Activated naive CD4-positive, alpha-beta T cell treated with anti-CD3 and anti-CD28 coated beads, Interleukin-2, amount 50 U/mL, for 16 hours (primary cell): ENCODE measurements around the gene ALKBH3.

Source experiments
- DNase-seq: peaks from one replicate; pipeline ENCODE4 v3.0.0-alpha.2; 2020

Gene ALKBH3

GRCh38 chr11:43942662-43943371, 62.2 kb downstream of the ALKBH3 start:
- DNase-seq = no peak

- DNase-seq = no peak
These were observed 62.8 kb downstream of the ALKBH3 start for GRCh38 chr11:43943372-43943930.

DNA sequence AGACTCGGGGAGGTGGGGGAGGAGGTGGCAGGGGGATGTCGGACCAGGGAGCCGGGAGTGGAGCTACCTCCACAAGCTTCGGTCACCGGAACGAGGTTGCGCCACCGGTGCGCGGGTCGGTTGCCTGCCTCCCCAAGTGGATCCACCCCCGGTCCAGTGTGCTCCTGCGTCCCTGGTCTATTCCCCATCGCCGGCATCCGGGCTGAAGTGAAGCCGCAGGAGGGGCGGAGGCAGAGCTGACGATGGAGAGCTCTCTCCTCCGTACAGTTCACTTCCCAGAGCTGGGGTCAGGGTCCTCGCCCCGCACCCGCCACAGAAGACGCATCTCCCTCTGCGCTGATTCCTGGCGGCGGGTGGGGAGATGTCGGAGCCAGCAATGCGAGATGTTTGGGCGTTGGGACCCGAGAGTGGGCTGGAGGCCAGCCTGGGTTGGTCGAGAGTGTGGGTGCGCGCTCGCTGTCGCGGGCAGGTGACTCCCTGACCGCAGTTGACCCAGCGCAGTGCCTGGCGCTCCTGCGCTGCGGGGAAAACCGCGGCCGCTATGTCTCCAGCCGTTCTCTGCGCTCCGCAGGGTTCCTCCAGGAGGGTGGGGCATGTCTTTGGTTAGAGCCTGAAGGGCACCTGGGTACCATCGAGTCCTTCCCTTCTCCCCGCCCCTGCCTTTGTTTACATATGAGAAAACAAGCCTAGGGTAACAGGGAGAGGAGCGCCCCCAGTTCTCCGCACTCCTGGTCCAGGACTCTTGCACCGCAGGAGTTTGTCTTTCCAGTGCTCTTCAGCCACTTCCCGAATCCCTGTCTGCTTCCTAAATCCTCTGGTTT, 63.5 kb downstream of the ALKBH3 start:
- DNase-seq = no peak

DNA sequence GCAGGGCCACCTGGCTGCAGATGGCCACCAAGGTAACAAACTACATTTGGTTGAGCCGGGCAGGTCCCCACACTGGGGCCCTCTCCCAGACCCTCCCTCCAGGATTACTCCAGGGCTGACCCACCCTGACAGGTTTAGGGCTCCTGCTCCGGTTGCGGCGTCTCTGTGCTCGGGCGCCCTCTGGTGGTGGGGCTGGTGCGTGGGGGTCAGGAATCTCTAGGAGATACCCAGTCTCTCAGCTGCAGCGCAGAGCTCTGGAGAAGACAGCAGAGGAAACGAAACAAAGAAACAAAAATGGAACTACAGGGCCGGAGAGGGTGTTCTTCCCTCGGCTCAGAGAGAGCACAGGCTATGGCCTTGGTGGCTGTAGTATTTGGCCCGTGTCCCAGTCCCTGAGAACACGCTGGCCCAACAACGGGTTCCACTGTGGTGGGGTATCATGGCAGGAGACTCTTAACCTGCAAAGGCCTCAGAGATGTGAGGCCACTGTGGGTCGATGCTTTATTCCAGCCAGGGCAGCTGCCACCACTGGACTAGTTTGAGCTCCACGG, 64.2 kb downstream of the ALKBH3 start:
- DNase-seq = peak; percentile 59

DNA sequence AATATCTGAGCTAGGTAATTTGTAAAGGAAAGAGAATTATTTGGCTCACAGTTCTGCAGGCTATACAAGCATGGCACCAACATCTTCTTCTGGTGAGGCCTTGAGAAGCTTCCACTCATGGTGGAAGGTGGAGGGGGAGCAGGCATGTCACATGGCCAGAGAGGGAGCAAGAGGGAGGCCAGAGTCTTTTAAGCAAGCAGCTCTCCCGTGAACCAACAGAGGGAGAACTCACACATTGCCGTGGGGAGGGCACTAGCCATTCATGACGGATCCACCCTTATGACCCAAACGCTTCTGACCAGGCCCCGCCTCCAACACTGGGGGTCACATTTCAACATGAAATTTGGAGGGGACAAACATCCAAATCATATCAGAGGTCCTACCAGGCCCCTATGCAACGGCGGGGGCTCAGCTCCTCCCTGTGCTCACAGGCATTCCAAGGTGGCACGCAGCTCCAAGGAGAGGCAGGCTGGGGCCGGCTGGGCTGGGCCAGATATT, 66.4 kb downstream of the ALKBH3 start:
- no peak for DNase-seq

DNA sequence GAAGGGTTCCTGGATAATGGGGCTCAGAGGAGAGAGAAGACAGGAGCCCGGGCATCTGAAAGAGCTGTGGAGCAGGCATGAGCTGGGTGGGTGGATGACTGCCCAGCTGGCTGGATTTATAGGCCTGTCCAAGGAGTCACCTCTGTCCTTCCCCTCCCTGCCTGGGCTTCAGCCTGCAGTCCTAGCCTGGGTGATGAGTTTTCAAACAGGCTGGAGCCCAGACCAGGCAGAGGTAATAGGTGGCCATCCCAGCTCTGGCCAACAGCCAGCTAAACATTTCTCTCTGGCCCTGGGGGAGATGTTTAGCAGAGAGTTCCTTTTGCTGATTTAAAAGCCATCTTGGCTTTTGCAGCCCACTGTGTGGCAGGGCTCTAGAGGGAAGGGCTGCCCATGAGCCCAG, 67.2 kb downstream of the ALKBH3 start:
- DNase-seq = no peak

GRCh38 chr11:43948341-43949225, 68.0 kb downstream of the ALKBH3 start:
- no peak for DNase-seq

DNA sequence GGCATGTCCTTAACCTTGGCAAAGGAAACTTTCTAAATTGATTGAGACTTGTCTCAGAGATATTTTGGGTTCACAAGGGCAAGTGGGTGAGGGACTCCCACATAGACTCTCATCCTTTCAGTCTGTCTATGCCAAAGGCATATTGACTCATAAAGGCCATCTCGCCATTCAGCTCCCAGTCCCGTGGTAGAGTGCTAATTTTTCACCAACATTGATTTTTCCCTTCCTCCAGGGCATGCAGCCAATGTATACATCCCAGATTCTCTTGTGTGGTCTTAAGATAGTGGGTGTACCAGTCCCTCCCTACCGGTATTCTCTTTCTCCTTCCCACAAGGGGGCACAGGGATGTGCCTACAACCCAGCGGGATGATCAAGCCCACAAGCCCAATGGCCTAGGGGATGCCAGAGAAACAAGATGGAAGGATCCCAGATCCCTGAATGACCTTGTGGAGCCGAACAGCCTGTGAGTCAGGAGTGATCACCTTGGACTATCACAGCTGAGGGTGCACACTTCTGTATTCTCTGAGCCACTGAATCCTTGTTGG, 69.8 kb downstream of the ALKBH3 start:
- no peak for DNase-seq

DNA sequence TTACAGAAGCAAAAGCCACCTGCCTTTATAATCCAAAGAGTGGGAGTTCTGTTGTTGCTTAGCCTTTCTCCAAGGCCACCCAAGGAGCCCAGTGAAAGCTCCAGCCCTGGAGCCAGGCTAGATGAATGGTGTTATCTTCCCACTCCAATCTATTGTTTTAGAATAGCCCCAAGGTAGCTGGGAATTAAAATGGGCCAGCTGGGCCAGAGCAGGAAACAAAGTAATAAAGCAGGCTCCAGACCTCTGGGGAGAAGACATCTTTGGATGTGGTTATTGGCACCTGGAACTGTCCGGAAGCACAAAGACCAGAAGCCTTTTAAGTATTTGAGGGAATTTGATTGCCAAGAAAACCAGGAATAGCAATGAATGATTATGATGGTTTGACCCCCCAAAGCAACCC, 70.6 kb downstream of the ALKBH3 start:
- no peak for DNase-seq

DNA sequence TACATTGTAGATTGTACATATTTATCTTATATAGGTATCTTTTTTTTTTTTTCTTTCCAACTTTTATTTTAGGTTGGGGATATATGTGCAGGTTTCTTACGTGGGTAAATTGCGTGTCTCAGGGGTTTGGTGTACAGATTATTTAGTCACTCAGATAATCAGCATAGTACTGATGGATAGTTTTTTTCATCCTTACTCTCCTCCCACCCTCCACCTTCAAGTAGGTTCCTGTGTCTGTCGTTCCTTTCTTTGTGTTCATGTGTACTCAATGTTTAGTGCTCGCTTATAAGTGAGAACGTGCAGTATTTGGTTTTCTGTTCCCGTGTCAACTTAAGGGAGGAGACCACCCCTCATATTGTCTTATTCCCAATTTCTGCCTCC, 71.4 kb downstream of the ALKBH3 start:
- no peak for DNase-seq

DNA sequence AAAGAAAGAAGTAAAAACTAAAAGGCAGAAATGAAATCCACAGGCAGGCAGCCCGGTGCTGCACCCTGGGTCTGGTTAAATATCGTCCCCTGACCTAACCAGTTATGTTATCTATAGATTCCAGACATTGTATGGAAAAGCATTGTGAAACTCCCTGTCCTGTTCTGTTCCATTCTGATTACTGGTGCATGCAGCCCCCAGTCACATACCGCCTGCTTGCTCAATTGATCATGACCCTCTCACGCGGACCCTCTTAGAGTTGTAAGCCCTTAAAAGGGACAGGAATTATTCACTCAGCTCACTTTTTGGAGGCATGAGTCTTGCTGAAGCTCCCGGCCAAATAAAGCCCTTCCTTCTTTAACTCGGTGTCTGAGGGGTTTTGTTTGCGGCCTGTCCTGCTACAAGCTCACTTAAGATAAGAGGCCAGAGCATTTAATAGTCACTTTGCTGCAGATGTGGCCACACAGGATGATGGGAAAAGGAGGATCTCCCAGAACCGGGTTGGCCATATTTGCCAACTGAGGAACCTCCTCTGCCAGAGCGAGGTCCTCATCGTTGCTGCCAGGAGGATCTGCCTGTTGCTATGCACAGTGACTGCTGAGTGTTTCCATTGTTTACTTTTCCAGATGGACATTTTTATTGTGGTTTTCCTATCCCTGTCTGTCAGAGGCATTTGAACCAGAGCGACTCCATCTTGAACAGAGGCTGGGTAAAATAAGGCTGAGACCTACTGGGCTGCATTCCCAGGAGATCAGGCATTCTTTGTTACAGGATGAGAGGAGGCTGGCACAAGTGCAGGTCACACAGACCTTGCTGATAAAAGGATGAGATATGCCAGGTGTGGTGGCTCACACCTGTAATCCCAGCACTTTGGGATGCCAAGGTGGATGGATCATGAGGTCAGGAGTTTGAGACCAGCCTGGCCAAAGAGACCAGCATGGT, 72.0 kb downstream of the ALKBH3 start:
- no peak for DNase-seq

DNA sequence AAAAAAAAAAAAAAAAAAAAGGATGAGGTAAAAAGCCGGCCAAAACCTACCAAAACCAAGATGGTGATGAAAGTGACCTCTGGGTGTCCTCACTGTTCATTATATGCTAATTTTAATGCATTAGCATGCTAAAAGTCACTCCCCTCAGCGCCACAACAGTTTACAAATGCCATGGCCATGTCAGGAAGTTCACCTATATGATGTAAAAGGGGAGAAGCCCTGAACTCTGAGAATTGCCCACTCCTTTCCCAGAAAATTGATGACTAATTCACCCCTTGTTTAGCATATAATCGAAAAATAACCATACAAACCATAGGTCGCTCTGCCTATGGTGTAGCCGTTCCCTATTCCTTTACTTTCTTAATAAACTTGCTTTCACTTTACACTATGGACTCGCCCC, 72.9 kb downstream of the ALKBH3 start:
- DNase-seq = no peak

DNA sequence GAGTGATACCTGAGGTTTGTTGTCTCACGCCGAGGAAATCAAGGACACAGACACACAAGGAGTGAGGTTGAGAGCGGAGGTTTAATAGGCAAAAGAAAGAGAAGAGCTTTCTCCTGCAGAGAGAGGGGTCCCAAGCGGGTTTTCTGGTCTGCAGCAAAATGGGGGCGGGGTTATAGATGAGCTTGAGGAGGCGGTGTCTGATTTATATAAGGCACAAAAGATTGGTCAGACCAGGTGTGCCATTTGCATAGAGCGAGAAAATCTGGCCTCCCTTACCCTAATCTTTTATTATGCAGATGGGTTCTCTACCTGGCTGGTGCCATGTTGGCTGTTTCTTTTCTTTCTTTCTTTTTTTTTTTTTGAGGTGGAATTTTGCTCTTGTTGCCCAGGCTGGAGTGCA, 73.6 kb downstream of the ALKBH3 start:
- DNase-seq = no peak

DNA sequence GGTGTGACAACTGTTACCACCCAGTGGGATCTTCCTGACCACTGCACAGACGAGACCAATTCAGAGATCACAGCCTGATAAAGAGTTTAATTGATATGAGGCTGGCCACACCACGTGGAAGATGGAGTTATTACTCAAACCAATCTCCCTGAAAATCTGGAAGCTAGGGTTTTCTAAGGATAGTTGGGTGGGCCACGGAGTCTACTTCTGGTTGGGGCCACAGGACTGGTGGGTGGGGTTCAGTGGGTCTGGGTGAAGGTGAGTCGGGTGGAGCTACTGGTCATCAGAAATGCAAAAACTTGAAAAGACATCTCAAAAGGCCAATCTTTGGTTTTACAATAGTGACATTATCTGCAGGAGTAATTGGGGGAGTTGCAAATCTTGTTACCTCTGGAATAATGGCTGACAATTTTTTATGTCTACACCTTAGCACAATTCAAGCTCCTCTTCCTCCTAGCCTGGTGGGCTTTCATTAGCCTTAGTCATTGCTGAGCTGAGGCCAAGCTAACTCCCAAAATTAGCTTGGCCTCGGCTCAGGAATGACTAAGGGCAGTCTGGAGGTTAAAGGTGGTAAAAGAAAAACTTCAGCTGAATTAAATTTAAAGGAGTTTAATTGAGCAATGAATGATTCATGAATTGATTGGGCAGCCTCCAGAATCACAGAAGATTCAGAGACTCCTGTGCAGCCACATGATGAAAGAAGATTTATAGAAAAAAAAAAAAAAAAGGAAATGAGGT, 74.9 kb downstream of the ALKBH3 start:
- no peak for DNase-seq

DNA sequence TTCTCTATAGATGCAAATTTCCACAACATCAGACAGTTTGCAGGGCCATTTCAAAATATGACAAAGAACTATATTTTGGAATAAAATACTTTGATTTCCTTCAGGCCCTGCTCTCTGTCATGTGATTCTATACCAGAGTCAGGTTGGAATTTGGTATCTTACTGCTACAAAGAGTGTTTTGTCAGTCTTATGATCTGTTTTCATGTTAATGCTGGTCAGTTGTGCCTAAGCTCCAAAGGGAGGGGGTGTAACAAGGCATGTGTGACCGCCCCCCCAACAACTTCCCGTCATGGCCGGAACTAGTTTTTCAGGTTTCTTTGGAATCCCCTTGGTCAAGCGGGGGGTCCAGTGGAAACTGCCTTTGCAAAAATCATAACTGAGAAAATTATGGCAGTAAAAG, 76.9 kb downstream of the ALKBH3 start:
- no peak for DNase-seq

DNA sequence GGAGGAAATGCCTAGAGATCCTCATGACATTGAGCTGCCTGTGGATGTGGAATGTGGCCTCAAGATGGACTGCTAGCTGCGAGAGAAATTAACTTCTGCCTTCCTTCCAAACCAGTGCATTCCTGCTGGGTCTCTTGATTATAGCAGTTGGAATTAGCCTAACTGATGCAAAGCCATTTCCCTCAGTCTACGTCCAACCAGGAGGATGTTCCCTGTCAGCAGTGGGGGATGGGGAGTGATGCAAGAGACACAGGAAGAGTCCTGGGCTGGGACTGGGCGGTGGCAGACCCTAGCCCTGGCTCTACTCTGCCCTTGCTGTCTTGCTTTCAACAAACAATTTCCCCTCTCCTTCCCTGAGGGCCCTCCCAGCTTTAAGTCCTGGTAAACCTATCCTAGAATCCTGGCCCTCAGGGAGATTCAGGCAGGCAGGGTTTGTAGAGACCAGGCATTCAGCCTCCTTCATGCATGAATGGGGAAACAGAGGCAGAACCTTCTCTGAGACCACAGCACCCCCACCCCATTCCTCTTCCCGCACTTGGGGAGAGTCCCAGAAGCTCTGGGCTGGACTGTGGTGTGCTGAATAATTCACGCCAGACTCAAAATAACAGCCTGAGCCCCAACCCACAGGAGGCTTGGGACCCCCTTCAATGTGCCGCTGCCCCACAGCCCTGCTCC, 78.8 kb downstream of the ALKBH3 start:
- DNase-seq = no peak

- no peak for DNase-seq
These were observed 82.0 kb downstream of the ALKBH3 start for GRCh38 chr11:43962383-43963278.

DNA sequence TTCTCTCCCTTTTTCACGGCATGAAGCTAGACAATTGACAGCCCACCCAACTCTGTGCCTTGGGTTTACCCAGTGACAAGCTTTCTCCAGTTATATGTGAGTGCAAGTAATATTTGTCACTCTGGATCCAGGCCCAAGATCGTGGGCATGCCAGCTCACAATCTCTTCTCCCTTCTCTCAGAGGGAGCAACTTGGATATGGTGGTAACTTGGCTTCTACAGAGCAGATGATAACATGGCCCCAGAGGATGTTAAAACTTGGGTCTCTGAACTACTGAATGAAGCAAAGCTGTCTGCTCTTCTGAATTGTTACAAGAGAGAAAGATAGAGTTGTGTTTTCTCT, 82.6 kb downstream of the ALKBH3 start:
- DNase-seq = no peak

DNA sequence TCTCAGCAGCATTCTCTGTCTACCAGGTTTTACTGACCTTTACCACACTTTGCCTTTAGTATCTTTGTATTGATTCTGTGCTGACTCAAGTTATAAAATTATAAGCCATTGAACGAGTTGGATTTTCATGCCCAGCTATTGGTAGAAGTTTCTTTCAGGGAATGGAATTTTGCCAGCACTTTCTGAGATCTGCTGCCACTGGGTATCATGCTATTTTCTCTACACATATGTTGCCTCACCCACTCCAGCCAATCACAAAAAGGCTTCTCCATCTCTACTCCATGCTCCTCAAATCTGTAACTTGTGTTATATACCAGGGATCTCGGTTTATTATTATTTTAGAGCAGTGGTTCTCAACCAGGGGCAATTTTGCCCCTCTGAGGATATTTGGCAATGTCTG, 87.0 kb downstream of the ALKBH3 start:
- DNase-seq = no peak
